SK-N-SH treated with all-trans-retinoic acid at 6 μM for 48 hours (cell line): ENCODE data around the gene AK3.

Source experiments
- ATAC-seq: fragments of 200-7000 bp; cut with Tn5 transposase; 3 replicates; pipeline ENCODE4 v1.9.1; 2020; ENCODE audit warnings: mild to moderate bottlenecking, moderate library complexity
- ARNTL ChIP-seq: fragments of 450-650 bp; formaldehyde crosslinking; IDR thresholded peaks from 2 replicates; pipeline ENCODE4 v1.5.0; 2020; ENCODE audit warnings: low read depth, mild to moderate bottlenecking, moderate library complexity, borderline replicate concordance
- BACH2 ChIP-seq: fragments of 250-450 bp; sonication (Bioruptor Pico); IDR thresholded peaks from 2 replicates; pipeline ENCODE4 v1.9.0; 2021; ENCODE audit warnings: mild to moderate bottlenecking, borderline replicate concordance
- CSDC2 ChIP-seq: fragments of 250-450 bp; sonication (Bioruptor Pico); IDR thresholded peaks from 2 replicates; pipeline ENCODE4 v1.5.0; 2020; ENCODE audit warnings: mild to moderate bottlenecking, moderate library complexity
- GLIS3 ChIP-seq: fragments of 250-450 bp; sonication (Bioruptor Pico); IDR thresholded peaks from 2 replicates; pipeline ENCODE4 v1.5.0; 2020; ENCODE audit warnings: mild to moderate bottlenecking, moderate library complexity
- ISL1 ChIP-seq: fragments of 250-450 bp; sonication (Bioruptor Pico); IDR thresholded peaks from 2 replicates; pipeline ENCODE4 v2.1.2; 2022; ENCODE audit warnings: mild to moderate bottlenecking, moderate library complexity
- OSR1 ChIP-seq: fragments of 250-450 bp; sonication (Bioruptor Pico); IDR thresholded peaks from 2 replicates; pipeline ENCODE4 v1.8.0; 2022; ENCODE audit warnings: moderate library complexity, mild to moderate bottlenecking, inconsistent platforms
- RARB ChIP-seq: fragments of 250-450 bp; sonication (Bioruptor Pico); IDR thresholded peaks from 2 replicates; pipeline ENCODE4 v1.8.0; 2021; ENCODE audit warnings: mild to moderate bottlenecking, moderate library complexity
- SNAI2 ChIP-seq: fragments of 250-450 bp; sonication (Bioruptor Pico); IDR thresholded peaks from 2 replicates; pipeline ENCODE4 v1.5.0; 2020; ENCODE audit warnings: mild to moderate bottlenecking, moderate library complexity
- TOX ChIP-seq: fragments of 250-450 bp; sonication (Bioruptor Pico); IDR thresholded peaks from 2 replicates; pipeline ENCODE4 v1.8.0; 2021; ENCODE audit warnings: mild to moderate bottlenecking, moderate library complexity, borderline replicate concordance
- ZC3H10 ChIP-seq: fragments of 250-450 bp; sonication (Bioruptor Pico); IDR thresholded peaks from 2 replicates; pipeline ENCODE4 v1.5.1; 2021; ENCODE audit warnings: mild to moderate bottlenecking, moderate library complexity
- ZFP3 ChIP-seq: fragments of 250-450 bp; sonication (Bioruptor Pico); IDR thresholded peaks from 2 replicates; pipeline ENCODE4 v1.5.0; 2020; ENCODE audit warnings: mild to moderate bottlenecking, moderate library complexity
- ZFP30 ChIP-seq: fragments of 450-650 bp; formaldehyde crosslinking; IDR thresholded peaks from 2 replicates; pipeline ENCODE4 v1.5.0; 2022; ENCODE audit warnings: mild to moderate bottlenecking, moderate library complexity
- ZNF565 ChIP-seq: fragments of 450-650 bp; formaldehyde crosslinking; conservative IDR thresholded peaks from 2 replicates; pipeline ENCODE4 v1.5.0; 2020; ENCODE audit warnings: low read depth, mild to moderate bottlenecking, moderate library complexity
- ZNF70 ChIP-seq: fragments of 450-650 bp; formaldehyde crosslinking; IDR thresholded peaks from 2 replicates; pipeline ENCODE4 v1.5.0; 2020; ENCODE audit warnings: mild to moderate bottlenecking, moderate library complexity
- ZNF8 ChIP-seq: fragments of 450-650 bp; formaldehyde crosslinking; IDR thresholded peaks from 2 replicates; pipeline ENCODE4 v1.5.0; 2020; ENCODE audit warnings: mild to moderate bottlenecking, moderate library complexity
- TF ChIP-seq, protein P1 (sequence below): fragments of 250-450 bp; sonication (Bioruptor Pico); IDR thresholded peaks from 2 replicates; pipeline ENCODE4 v1.5.1; 2021; ENCODE audit warnings: mild to moderate bottlenecking, moderate library complexity
- TF ChIP-seq, protein P2 (sequence below): fragments of 250-450 bp; sonication (Bioruptor Pico); IDR thresholded peaks from 2 replicates; pipeline ENCODE4 v1.8.0; 2021; ENCODE audit warnings: low read depth, mild to moderate bottlenecking, moderate library complexity, borderline replicate concordance
- TF ChIP-seq, protein P3 (sequence below): fragments of 250-450 bp; sonication (Bioruptor Pico); IDR thresholded peaks from 2 replicates; pipeline ENCODE4 v1.5.1; 2020; ENCODE audit warnings: low read depth, mild to moderate bottlenecking, moderate library complexity
- TF ChIP-seq, protein P4 (sequence below): fragments of 250-450 bp; sonication (Bioruptor Pico); IDR thresholded peaks from 2 replicates; pipeline ENCODE4 v1.5.0; 2020; ENCODE audit warnings: mild to moderate bottlenecking, moderate library complexity
- TF ChIP-seq, protein P5 (sequence below): fragments of 250-450 bp; sonication (Bioruptor Pico); IDR thresholded peaks from 2 replicates; pipeline ENCODE4 v1.8.0; 2020; ENCODE audit warnings: mild to moderate bottlenecking, moderate library complexity, borderline replicate concordance

Gene AK3

DNA sequence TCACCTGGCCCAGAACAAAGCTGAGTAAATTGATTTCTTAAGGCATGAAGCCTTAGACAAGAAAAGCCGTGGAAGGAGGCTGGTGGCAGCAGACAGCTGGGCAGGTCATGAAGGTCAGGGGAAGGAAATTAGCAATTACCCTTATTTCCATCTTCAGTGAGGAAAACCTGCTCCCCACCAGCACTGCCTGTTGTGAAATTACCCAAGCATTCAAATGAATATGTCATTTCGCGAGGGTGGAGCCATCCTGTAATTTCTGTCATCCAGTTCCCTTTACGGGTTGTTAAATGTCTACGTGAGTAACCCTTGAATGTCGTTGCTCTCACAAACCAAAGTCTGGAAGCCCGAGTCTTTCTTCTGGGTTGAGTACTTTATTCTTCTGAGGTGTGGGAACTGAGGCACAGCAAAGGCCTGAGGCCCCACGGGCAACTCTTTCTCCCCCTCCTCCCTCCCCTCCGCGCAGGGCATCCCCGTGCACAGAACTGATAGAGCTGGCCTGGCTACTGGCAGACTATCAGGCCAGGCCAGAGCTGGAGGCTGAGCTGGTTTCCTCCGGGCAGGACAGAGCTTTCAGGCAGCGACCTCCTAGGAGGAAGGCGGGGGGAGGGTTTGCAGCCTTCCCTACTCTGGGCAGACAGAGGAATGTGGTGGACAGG lies 22.0 kb upstream of the AK3 start:
- peak; percentile 18 for ATAC-seq
- no peak for TF ChIP-seq CSDC2 (CRISPR knock-in tag)
- TF ChIP-seq BACH2 (CRISPR knock-in tag): no peak
- TF ChIP-seq GLIS3 (CRISPR knock-in tag): no peak
- TF ChIP-seq ZNF70 (CRISPR knock-in tag): no peak
- TF ChIP-seq ZNF8: no peak
- TF ChIP-seq, protein P1, sequence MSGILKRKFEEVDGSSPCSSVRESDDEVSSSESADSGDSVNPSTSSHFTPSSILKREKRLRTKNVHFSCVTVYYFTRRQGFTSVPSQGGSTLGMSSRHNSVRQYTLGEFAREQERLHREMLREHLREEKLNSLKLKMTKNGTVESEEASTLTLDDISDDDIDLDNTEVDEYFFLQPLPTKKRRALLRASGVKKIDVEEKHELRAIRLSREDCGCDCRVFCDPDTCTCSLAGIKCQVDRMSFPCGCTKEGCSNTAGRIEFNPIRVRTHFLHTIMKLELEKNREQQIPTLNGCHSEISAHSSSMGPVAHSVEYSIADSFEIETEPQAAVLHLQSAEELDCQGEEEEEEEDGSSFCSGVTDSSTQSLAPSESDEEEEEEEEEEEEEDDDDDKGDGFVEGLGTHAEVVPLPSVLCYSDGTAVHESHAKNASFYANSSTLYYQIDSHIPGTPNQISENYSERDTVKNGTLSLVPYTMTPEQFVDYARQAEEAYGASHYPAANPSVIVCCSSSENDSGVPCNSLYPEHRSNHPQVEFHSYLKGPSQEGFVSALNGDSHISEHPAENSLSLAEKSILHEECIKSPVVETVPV: no peak
- TF ChIP-seq, protein P2, sequence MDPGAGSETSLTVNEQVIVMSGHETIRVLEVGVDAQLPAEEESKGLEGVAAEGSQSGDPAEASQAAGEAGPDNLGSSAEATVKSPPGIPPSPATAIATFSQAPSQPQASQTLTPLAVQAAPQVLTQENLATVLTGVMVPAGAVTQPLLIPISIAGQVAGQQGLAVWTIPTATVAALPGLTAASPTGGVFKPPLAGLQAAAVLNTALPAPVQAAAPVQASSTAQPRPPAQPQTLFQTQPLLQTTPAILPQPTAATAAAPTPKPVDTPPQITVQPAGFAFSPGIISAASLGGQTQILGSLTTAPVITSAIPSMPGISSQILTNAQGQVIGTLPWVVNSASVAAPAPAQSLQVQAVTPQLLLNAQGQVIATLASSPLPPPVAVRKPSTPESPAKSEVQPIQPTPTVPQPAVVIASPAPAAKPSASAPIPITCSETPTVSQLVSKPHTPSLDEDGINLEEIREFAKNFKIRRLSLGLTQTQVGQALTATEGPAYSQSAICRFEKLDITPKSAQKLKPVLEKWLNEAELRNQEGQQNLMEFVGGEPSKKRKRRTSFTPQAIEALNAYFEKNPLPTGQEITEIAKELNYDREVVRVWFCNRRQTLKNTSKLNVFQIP (CRISPR knock-in tag): no peak

DNA sequence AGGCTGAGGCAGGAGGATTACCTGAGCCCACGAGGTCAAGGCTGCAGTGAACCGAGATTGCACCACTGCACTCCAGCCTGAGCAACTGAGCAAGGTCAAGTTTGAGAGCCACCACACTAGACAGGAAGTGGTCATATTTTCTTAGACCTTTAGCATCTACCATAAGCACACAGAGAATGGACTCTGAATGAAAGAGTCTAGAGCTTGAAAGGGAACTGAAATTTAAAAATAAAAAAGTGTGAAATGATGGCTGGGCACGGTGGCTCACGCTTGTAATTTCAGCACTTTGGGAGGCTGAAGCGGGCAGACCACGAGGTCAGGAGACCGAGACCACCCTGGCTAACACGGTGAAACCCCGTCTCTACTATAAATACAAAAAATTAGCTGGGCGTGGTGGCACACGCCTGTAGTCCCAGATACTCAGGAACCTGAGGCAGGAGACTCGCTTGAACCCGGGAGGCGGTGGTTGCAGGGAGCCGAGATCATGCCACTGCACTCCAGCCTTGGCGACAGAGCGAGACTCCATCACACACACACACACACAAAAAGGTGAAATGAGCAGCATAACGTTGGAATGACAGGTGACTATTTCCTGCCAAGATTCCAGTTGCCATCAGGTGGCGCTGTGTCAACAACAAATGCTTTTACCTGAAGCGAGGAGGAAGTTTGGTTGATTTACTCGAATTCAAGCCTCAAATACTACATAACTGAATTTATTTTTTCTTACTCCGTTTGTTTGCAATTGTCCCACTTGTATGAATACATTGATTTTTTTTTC lies 21.3 kb upstream of the AK3 start:
- peak; percentile 77 for ATAC-seq
- TF ChIP-seq, protein P2 (CRISPR knock-in tag): no peak
- TF ChIP-seq, all 23 proteins: peak for 0

DNA sequence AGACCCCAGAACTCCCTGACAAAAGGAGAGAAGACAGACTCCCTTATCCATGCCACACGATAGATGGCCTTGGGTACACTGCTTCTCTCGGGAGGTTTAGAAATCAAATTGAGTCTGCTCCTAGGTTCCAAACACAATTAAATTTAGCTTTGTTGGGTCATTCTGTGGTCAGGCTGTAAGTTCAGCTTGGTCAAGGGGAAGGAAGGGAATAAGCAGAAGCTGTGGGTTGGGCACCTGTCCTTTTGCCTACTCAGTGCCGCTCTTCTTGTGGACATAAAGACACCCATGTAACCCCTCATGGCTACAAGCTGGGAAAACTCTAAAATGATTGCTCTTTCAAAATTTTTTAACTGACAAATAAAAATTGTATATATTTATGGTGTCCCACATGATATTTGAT lies 19.1 kb upstream of the AK3 start:
- TF ChIP-seq OSR1 (CRISPR knock-in tag) (no peak), ZC3H10 (CRISPR knock-in tag) (no peak), BACH2 (CRISPR knock-in tag) (no peak), SNAI2 (CRISPR knock-in tag) (no peak), ZNF70 (CRISPR knock-in tag) (no peak), ZFP3 (no peak), GLIS3 (CRISPR knock-in tag) (no peak), ARNTL (CRISPR knock-in tag) (no peak), ZNF565 (no peak), RARB (CRISPR knock-in tag) (no peak), ISL1 (CRISPR knock-in tag) (no peak), TOX (CRISPR knock-in tag) (no peak), ZFP30 (CRISPR knock-in tag) (no peak)
- TF ChIP-seq, protein P3, sequence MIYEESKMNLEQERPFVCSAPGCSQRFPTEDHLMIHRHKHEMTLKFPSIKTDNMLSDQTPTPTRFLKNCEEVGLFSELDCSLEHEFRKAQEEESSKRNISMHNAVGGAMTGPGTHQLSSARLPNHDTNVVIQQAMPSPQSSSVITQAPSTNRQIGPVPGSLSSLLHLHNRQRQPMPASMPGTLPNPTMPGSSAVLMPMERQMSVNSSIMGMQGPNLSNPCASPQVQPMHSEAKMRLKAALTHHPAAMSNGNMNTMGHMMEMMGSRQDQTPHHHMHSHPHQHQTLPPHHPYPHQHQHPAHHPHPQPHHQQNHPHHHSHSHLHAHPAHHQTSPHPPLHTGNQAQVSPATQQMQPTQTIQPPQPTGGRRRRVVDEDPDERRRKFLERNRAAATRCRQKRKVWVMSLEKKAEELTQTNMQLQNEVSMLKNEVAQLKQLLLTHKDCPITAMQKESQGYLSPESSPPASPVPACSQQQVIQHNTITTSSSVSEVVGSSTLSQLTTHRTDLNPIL (CRISPR knock-in tag): no peak
- TF ChIP-seq, protein P1: no peak
- TF ChIP-seq, protein P4, sequence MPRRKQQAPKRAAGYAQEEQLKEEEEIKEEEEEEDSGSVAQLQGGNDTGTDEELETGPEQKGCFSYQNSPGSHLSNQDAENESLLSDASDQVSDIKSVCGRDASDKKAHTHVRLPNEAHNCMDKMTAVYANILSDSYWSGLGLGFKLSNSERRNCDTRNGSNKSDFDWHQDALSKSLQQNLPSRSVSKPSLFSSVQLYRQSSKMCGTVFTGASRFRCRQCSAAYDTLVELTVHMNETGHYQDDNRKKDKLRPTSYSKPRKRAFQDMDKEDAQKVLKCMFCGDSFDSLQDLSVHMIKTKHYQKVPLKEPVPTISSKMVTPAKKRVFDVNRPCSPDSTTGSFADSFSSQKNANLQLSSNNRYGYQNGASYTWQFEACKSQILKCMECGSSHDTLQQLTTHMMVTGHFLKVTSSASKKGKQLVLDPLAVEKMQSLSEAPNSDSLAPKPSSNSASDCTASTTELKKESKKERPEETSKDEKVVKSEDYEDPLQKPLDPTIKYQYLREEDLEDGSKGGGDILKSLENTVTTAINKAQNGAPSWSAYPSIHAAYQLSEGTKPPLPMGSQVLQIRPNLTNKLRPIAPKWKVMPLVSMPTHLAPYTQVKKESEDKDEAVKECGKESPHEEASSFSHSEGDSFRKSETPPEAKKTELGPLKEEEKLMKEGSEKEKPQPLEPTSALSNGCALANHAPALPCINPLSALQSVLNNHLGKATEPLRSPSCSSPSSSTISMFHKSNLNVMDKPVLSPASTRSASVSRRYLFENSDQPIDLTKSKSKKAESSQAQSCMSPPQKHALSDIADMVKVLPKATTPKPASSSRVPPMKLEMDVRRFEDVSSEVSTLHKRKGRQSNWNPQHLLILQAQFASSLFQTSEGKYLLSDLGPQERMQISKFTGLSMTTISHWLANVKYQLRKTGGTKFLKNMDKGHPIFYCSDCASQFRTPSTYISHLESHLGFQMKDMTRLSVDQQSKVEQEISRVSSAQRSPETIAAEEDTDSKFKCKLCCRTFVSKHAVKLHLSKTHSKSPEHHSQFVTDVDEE (CRISPR knock-in tag): no peak
- TF ChIP-seq, protein P5, sequence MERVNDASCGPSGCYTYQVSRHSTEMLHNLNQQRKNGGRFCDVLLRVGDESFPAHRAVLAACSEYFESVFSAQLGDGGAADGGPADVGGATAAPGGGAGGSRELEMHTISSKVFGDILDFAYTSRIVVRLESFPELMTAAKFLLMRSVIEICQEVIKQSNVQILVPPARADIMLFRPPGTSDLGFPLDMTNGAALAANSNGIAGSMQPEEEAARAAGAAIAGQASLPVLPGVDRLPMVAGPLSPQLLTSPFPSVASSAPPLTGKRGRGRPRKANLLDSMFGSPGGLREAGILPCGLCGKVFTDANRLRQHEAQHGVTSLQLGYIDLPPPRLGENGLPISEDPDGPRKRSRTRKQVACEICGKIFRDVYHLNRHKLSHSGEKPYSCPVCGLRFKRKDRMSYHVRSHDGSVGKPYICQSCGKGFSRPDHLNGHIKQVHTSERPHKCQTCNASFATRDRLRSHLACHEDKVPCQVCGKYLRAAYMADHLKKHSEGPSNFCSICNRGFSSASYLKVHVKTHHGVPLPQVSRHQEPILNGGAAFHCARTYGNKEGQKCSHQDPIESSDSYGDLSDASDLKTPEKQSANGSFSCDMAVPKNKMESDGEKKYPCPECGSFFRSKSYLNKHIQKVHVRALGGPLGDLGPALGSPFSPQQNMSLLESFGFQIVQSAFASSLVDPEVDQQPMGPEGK (CRISPR knock-in tag): no peak
- TF ChIP-seq, protein P2 (CRISPR knock-in tag): no peak
- no peak for ATAC-seq
